Measurements from ENCODE around the gene TRAP1.

DNA sequence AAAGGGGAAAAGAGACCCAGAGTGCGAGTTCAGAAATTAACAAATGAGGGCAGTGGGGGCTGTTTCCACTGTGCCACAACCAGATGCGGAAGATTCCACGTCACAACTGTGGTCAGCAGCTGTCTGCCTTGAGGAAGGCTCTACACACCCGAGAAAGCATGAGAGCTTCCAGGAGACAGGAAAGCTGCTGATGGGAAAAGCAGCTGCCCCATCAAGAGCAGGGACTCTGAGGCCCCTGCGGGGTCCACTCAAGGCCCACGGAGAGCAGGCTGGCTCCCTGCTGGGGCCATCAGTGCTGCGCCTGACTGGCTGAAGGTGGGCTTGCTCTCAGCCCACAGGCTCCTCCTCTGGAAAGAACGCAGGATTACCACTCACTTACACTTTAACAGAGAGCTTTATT is 14.8 kb upstream of the TRAP1 start:
- TF ChIP-seq, protein P1, sequence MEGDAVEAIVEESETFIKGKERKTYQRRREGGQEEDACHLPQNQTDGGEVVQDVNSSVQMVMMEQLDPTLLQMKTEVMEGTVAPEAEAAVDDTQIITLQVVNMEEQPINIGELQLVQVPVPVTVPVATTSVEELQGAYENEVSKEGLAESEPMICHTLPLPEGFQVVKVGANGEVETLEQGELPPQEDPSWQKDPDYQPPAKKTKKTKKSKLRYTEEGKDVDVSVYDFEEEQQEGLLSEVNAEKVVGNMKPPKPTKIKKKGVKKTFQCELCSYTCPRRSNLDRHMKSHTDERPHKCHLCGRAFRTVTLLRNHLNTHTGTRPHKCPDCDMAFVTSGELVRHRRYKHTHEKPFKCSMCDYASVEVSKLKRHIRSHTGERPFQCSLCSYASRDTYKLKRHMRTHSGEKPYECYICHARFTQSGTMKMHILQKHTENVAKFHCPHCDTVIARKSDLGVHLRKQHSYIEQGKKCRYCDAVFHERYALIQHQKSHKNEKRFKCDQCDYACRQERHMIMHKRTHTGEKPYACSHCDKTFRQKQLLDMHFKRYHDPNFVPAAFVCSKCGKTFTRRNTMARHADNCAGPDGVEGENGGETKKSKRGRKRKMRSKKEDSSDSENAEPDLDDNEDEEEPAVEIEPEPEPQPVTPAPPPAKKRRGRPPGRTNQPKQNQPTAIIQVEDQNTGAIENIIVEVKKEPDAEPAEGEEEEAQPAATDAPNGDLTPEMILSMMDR (conservative IDR thresholded peaks at IDR 0.05), result no peak
- TF ChIP-seq EZH2 (IDR thresholded peaks at IDR 0.05; ENCODE audit: low read depth), result no peak

Measured in PC-9 (cell line).